BLaER1 treated with 17β-estradiol and CSF1 and Interleukin-3, amounts not matched to agents 10 nM and 100 nM (cell line): ENCODE measurements around the gene ULK4.
A peak's percentile ranks its signal among the peaks of the same experiment; 100 is the strongest.

ENCODE experiments used
- H3K27ac ChIP-seq, 11 experiments: shearing (Covaris generic); formaldehyde crosslinking; 2 replicates each; pipeline ENCODE4 v1.8.1; 2022
- H3K27me3 ChIP-seq, 11 experiments: shearing (Covaris generic); formaldehyde crosslinking; 2 replicates each; pipeline ENCODE4 v1.8.1; 2022
- H3K36me3 ChIP-seq, 11 experiments: shearing (Covaris generic); formaldehyde crosslinking; 2 replicates each; pipeline ENCODE4 v1.8.1; 2022
- H3K4me1 ChIP-seq, 10 experiments: shearing (Covaris generic); formaldehyde crosslinking; 2 replicates each; pipeline ENCODE4 v1.8.1; 2022
- H3K4me2 ChIP-seq, 11 experiments: shearing (Covaris generic); formaldehyde crosslinking; 2 replicates each; pipeline ENCODE4 v1.8.1; 2022
- H3K4me3 ChIP-seq, 10 experiments: shearing (Covaris generic); formaldehyde crosslinking; 2 replicates each; pipeline ENCODE4 v1.8.1; 2022
- H3K9ac ChIP-seq, 11 experiments: shearing (Covaris generic); formaldehyde crosslinking; 2 replicates each; pipeline ENCODE4 v1.8.1; 2022
- H3K9me3 ChIP-seq, 11 experiments: shearing (Covaris generic); formaldehyde crosslinking; replicated peaks in 1 of 11; 2 replicates each; pipeline ENCODE4 v1.8.1; 2022
- H4K20me1 ChIP-seq, 11 experiments: shearing (Covaris generic); formaldehyde crosslinking; 2 replicates each; pipeline ENCODE4 v1.8.1; 2022
- Cebpa-rat ChIP-seq, 11 experiments: shearing (Covaris generic); IDR thresholded peaks; 2 replicates each; pipeline ENCODE4 v1.8.1; 2022

Gene ULK4

GRCh38 chr3:41339758-41340157 is 622.1 kb downstream of the ULK4 start:
- Histone ChIP-seq H3K9me3 (peaks cover 0 to 15% (median 12%) of the 10 kb centered on the region in 11 experiments; a peak in 16 of 22 replicates), H3K4me1 (peaks cover 0 to 18% (median 0%) of the 10 kb centered on the region in 10 experiments; a peak in 5 of 20 replicates), H3K27me3 (no peaks in the 10 kb centered on the region), H3K4me2 (peak overlapping the region in 2 of 11 experiments; percentile 8 to 38; a peak in 3 of 22 replicates), H3K27ac (peak overlapping the region in 1 of 11 experiments; percentile 61; a peak in 2 of 22 replicates), H3K36me3 (no peaks in the 10 kb centered on the region), H4K20me1 (no peaks in the 10 kb centered on the region), H3K9ac (no peak overlapping the region), H3K4me3 (no peak overlapping the region)
- no peak for TF ChIP-seq Cebpa-rat (IDR thresholded peaks at IDR 0.05)

DNA sequence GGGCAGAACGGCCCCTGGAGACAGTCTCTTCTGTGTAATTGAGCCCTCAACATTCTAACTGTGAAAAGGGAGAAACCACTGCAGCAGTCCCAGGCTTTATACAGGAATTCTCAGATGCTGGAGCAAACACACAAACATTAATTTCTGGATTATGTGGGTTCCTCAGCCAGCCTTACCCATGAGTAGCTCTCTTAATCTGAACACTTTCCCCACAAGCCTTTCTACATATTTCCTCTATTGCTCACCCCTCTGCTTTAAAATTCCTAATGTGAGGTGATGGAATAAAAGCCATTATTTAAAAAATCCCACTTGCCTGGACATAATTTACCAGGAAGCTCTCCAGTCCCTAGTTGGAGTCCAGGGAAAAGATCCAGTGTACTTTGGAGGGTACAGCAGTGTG is 623.6 kb downstream of the ULK4 start:
- Histone ChIP-seq H3K27ac (no peak overlapping the region; a peak in 1 of 22 replicates), H3K9ac (no peak overlapping the region), H3K36me3 (no peaks in the 10 kb centered on the region), H3K4me1 (peaks cover 0 to 18% (median 0%) of the 10 kb centered on the region in 10 experiments; a peak in 5 of 20 replicates), H3K9me3 (0 out of 22 replicates have a peak, but pooled peaks cover 0 to under 1% (median 0%) of the 10 kb centered on the region in 11 experiments), H3K4me3 (no peak overlapping the region), H3K27me3 (no peaks in the 10 kb centered on the region), H4K20me1 (no peaks in the 10 kb centered on the region), H3K4me2 (no peak overlapping the region)
- TF ChIP-seq Cebpa-rat (IDR thresholded peaks at IDR 0.05) = no peak

DNA sequence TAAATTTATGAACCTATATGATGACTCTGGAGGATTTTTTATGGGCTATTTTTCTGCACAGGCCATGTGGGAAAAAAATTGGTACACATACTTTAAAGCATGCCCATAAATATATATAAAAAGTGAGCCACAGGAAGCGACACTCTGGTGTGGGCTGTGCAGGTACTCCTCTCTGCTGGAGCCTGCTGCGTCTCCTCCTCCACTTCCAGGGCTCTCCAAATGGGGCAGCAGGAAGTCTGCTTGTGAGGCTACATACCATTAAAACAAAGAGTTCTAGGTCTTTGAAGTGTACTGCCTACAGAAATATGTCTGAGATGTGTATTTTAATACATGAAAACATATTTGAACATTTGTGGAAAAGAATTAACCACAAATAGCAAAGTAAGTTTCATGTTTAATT is 627.5 kb downstream of the ULK4 start:
- H3K4me3 ChIP-seq = no peak overlapping the region
- no peak overlapping the region for H3K9ac ChIP-seq
- no peaks in the 10 kb centered on the region for H3K9me3 ChIP-seq
- H3K4me1 ChIP-seq = peaks cover 0 to 6% (median 0%) of the 10 kb centered on the region in 10 experiments; a peak in 4 of 20 replicates
- H3K36me3 ChIP-seq = no peaks in the 10 kb centered on the region
- no peak overlapping the region for H3K27ac ChIP-seq
- H4K20me1 ChIP-seq = no peaks in the 10 kb centered on the region
- no peaks in the 10 kb centered on the region for H3K27me3 ChIP-seq
- no peak for TF ChIP-seq Cebpa-rat (IDR thresholded peaks at IDR 0.05)
- H3K4me2 ChIP-seq = no peak overlapping the region

DNA sequence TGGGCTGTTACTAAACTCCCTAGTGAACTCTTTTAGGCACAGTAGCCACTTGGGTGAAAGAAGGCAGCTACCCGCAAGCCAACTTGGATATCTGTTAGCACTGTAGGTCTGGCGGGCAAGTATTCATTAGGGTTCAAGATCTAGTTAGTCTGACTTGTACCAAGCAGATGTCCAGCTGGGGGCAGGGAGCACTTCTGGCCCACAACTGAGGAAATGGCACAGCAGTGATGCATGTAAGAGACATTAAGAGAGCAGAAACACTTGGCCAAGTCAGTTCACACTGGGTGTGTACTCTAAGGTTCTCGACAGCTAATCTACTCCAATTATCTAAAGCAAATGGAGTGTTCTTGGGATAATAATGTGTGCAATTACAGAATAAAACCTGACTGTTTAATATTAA is 630.9 kb downstream of the ULK4 start:
- Histone ChIP-seq H3K27ac (no peak overlapping the region), H3K4me2 (no peak overlapping the region)
- no peak for TF ChIP-seq Cebpa-rat (IDR thresholded peaks at IDR 0.05)

DNA sequence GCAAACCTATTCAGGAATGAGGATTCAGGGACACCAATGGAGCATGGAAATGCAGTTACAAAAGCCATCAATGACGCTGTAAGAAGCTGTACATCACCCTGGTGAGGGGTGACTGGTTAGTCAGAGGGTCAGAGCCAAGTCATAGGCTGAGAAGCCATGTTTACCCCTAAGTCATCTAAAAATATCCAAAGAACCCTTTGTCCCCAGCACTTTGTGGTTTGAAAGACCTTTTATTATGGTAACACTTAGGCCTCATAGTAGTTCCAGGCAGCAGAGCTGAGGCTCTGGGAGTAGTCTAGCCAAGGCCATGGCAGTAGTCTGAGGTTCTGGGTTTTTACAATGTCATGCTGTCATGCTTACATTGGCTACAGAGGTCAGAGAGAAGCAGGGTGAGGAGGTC is 631.4 kb downstream of the ULK4 start:
- Histone ChIP-seq H3K27ac (no peak overlapping the region), H3K9me3 (no peaks in the 10 kb centered on the region), H3K27me3 (no peaks in the 10 kb centered on the region), H3K36me3 (no peaks in the 10 kb centered on the region), H3K4me1 (no peaks in the 10 kb centered on the region), H4K20me1 (no peaks in the 10 kb centered on the region), H3K4me3 (no peak overlapping the region), H3K4me2 (no peak overlapping the region), H3K9ac (no peak overlapping the region)
- no peak for TF ChIP-seq Cebpa-rat (IDR thresholded peaks at IDR 0.05)

More for the DNA sequence above, 630.9 kb downstream of the ULK4 start:
- H3K4me1 ChIP-seq = no peaks in the 10 kb centered on the region
- no peak overlapping the region for H3K9ac ChIP-seq
- no peaks in the 10 kb centered on the region for H3K36me3 ChIP-seq
- no peaks in the 10 kb centered on the region for H3K27me3 ChIP-seq
- no peaks in the 10 kb centered on the region for H4K20me1 ChIP-seq
- H3K9me3 ChIP-seq = no peaks in the 10 kb centered on the region
- no peak overlapping the region for H3K4me3 ChIP-seq

DNA sequence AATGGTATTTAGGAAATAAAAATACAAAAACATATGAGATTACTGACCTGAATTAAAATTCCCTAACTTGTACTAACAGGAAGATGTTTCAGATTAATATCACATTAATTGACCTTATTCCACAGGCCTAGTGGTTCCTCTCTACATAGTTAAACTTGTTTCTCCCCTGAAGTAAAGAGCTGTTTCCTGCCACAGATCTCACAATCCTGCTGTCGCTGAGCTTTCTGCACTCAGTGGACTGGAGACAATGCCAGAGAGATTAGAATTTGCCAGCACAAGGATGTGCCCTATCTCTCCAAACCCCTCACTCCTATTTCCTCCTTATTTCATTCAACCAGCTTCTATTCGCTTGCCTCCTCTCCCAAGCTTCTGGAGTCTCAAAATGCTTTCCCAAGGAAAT is 632.0 kb downstream of the ULK4 start:
- no peaks in the 10 kb centered on the region for H3K9me3 ChIP-seq
- no peaks in the 10 kb centered on the region for H3K27me3 ChIP-seq
- no peaks in the 10 kb centered on the region for H4K20me1 ChIP-seq
- H3K4me3 ChIP-seq = no peak overlapping the region
- no peak for TF ChIP-seq Cebpa-rat (IDR thresholded peaks at IDR 0.05)
- H3K27ac ChIP-seq = no peak overlapping the region
- H3K36me3 ChIP-seq = no peaks in the 10 kb centered on the region
- no peaks in the 10 kb centered on the region for H3K4me1 ChIP-seq
- H3K9ac ChIP-seq = no peak overlapping the region
- no peak overlapping the region for H3K4me2 ChIP-seq

DNA sequence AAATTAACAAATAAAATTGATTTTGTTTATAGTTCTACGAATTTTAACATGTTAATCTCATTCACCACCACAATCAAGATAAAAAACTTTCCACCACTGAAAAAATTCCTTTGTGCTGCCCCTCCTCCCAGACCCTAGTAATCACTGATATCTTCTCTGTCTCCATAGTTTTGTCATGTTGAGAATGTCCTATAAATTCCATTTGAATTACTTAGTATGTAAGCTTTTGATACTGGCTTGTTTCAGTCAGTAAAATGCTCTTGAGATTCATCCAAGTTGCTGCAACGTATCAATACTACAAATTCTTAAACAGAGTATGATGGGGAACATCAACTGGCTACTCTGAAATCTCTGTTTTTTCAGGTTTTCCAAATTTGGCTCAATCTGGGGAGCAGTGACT is 633.0 kb downstream of the ULK4 start:
- Histone ChIP-seq H3K36me3 (no peaks in the 10 kb centered on the region), H3K27ac (no peak overlapping the region), H3K9me3 (no peaks in the 10 kb centered on the region), H3K9ac (no peak overlapping the region), H3K4me1 (no peaks in the 10 kb centered on the region; a peak in 1 of 20 replicates), H3K4me2 (no peak overlapping the region), H4K20me1 (no peaks in the 10 kb centered on the region), H3K4me3 (no peak overlapping the region), H3K27me3 (no peaks in the 10 kb centered on the region)
- no peak for TF ChIP-seq Cebpa-rat (IDR thresholded peaks at IDR 0.05)

- Histone ChIP-seq H3K27me3 (no peaks in the 10 kb centered on the region), H3K36me3 (no peaks in the 10 kb centered on the region), H3K4me1 (no peaks in the 10 kb centered on the region; a peak in 1 of 20 replicates), H3K9ac (no peak overlapping the region), H3K9me3 (no peaks in the 10 kb centered on the region), H3K27ac (no peak overlapping the region), H3K4me3 (no peak overlapping the region), H3K4me2 (no peak overlapping the region), H4K20me1 (no peaks in the 10 kb centered on the region)
- TF ChIP-seq Cebpa-rat (IDR thresholded peaks at IDR 0.05) = no peak
Observed at GRCh38 chr3:41327718-41328117, 634.2 kb downstream of the ULK4 start.

- no peak overlapping the region for H3K4me2 ChIP-seq
- no peak overlapping the region for H3K27ac ChIP-seq
- H3K4me3 ChIP-seq = no peak overlapping the region
- no peaks in the 10 kb centered on the region for H4K20me1 ChIP-seq
- TF ChIP-seq Cebpa-rat (IDR thresholded peaks at IDR 0.05) = no peak
- H3K9ac ChIP-seq = no peak overlapping the region
- H3K27me3 ChIP-seq = no peaks in the 10 kb centered on the region
- H3K4me1 ChIP-seq = no peaks in the 10 kb centered on the region; a peak in 1 of 20 replicates
- H3K36me3 ChIP-seq = no peaks in the 10 kb centered on the region
- H3K9me3 ChIP-seq = no peaks in the 10 kb centered on the region
Observed at GRCh38 chr3:41324156-41324475, 637.8 kb downstream of the ULK4 start.

- Histone ChIP-seq H3K27ac (no peak overlapping the region), H4K20me1 (no peaks in the 10 kb centered on the region), H3K36me3 (no peaks in the 10 kb centered on the region), H3K4me3 (no peak overlapping the region), H3K27me3 (no peaks in the 10 kb centered on the region), H3K4me2 (no peak overlapping the region), H3K4me1 (no peaks in the 10 kb centered on the region; a peak in 1 of 20 replicates), H3K9me3 (no peaks in the 10 kb centered on the region), H3K9ac (no peak overlapping the region)
- no peak for TF ChIP-seq Cebpa-rat (IDR thresholded peaks at IDR 0.05)
Observed at GRCh38 chr3:41323467-41324155, 638.3 kb downstream of the ULK4 start.
